NOMO-1 (cell line): ENCODE measurements around the gene MC5R.
A peak's percentile ranks its signal among the peaks of the same experiment; 100 is the strongest.

ENCODE experiments used
- DNase-seq, 2 experiments: peaks; one replicate each; lab custom pipeline; 2025; ENCODE audit not compliant: unreplicated experiment in 2 of 2; lab: John Stamatoyannopoulos, UW

MC5R gene

GRCh38 chr18:13823707-13824395 is at the start of gene MC5R:
TSS of gene MC5R (plus strand) at chr18:13824149. CDS start at chr18:13825766, 1,617 bp downstream.
- DNase-seq: peak; percentile 41 to 46

- DNase-seq: no peak
Observed at GRCh38 chr18:13775058-13775457, 48.9 kb upstream of the MC5R start.

- no peak for DNase-seq
Observed at GRCh38 chr18:13791181-13791580, 32.8 kb upstream of the MC5R start.

GRCh38 chr18:13793819-13794218 is 30.1 kb upstream of the MC5R start:
- no peak for DNase-seq

GRCh38 chr18:13796515-13796914 is 27.4 kb upstream of the MC5R start:
- DNase-seq: no peak

DNA sequence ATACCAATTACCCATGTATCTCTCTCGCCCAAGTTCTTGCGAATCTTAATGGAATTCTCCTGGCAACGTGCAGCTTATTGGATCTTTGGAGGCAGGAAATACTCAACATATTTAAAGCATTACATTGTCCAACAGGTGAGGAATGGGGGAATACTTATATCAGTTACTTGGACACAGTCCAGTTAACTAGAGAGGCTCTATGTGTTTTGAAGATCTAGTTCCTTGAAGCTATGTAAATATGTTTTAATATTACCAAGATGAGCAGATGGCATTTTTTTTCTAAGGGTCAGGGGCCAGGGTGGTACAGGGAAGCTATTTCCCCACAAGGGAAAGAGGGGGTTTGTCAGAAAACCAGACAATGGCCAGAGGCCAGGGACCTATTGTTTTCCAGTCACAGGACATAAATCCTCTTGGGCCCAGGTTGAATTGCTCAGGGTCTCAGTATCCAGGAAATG is 26.8 kb upstream of the MC5R start:
- DNase-seq: no peak

DNA sequence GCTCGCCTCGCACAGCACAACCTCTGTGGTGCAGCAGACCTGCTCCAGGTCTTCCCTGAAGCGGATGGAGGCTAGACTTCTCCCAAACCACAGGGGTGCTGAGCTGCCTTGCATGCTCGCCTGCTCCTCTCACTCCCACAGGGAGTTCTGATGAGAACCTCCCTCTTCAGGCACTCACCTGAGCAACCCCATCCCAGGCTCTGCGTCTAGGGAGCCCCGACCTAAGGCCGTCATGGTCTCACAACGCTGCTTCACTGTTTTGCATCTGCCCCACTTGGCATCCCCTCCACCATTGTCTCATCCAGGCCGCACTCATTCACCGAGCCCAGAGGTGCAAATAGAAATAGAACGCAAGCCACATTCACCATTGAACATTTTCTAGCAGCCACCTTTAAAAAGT is 24.6 kb upstream of the MC5R start:
- no peak for DNase-seq

DNA sequence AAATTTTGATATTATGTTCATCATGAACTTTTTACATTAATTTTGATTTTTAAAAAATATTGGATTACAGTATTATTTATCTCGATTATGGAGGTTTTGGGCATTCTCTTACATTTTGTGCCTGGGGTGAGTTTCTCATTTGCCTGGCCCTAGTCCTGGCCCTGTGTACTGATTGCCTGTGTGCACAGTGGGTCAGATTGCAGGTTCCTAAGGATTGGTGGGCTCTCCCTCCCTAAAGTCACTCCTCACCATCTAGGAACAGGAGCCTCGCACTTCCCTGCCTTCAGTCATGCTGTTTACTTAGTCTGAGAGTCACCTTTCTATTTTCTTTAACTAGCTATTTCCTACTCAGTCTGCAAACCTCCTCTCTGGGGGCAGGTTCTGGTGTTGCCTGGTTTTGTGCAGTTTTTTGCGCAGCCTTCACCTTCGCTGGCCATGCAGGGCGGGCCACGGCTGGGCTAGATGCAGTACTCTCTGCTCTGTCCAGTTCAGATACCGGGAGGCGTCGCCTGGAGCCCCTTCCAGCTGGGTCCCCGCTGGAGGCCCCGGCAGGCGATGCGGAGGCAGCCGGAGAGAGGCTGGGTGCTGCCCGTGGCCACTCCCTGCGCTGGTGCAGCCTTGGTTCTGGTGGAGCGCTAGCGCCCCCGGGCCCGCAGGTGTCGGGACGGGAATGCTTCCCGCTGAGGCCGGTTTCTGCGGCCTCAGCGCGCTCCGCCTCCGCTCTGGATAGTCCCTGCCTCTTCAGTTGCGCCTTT is 23.3 kb upstream of the MC5R start:
- peak in 1 of 2 experiments; percentile 3 for DNase-seq

- DNase-seq: no peak
Observed at GRCh38 chr18:13801260-13801601, 22.7 kb upstream of the MC5R start.

- DNase-seq: no peak
Observed at GRCh38 chr18:13804305-13804704, 19.6 kb upstream of the MC5R start.

DNA sequence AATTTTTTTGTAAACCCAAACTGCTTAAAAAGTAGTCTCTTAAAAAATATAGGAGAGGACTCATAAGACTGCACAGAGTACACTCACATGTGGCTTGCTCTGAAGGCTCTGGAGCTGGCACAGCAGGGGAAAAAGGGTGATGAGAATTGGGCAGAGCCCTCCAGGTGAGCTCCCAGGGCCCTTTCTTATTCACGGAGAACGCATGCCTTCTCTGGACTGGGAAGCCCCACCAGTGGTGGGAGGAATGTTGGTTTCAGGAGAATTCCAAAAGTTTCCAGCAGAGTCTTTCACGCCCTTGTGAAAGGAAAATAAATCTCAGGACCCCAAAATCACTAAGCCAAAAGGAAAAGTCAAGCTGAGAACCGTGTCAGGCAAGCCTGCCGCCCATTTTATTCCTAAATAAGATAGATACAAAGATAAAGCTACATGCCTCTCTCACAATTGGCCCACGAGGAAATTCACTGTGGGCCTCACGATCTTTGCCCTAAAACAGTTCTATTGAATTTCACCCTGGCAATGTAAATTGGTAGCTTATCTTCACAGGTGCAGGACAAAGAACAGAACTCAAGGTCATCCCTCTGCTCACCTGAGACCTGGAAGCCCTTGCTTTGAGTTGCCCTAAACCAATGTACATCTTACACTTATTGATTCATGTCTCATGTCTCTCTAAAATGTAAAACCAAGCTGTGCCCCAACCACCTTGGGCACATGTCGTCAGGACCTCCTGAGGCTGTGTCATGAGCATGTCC is 15.5 kb upstream of the MC5R start:
- DNase-seq: no peak

DNA sequence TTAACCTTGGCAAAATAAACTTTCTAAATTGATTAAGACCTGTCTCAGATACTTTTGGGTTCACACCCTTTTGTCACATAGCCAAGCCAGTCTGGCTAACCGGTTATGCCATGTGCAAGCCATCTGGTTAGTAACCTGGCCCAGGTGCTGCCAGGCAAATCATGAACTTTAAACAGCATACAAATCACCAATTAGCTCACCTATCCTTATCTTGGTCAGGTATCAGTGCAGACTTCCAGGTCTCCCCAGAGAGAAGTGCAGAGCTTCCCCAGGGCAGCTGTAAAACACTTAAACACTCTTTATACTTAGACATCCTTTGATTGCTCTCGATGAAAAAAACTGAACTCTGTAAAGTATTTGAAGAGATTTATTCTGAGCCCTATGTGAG is 14.9 kb upstream of the MC5R start:
- no peak for DNase-seq

DNA sequence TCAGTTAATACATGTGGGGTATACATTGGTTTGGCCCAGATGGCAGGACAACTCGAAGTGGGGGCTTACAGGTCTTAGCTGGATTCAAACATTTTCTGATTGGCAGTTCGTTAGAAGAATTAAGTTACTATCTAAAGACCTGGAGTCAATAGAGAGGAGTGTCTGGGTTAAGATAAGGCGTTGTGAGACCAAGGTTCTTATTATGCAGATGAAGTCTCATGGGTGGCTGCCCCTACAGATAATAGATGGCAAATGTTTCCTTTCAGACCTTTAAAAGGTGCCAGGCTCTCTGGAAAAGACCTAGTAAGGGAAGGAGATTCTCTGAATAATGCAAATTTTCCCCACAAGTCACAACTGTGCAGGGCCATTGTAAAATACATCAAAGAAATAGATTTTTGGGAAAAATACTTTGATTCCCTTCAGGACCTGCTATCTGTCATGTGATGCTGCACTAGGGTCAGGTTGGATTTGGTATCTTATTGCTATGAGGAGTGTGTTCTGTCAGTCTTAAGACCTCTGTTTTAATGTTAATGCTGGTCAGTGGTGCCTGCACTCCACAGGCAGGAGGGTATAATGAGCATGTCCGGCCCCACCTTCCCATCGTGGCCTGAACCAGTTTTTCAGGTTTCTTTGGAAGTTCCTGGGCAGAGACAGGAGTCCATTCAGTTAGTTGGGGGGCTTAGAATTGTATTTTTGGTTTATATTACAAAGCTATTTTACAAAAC is 14.3 kb upstream of the MC5R start:
- DNase-seq: no peak

DNA sequence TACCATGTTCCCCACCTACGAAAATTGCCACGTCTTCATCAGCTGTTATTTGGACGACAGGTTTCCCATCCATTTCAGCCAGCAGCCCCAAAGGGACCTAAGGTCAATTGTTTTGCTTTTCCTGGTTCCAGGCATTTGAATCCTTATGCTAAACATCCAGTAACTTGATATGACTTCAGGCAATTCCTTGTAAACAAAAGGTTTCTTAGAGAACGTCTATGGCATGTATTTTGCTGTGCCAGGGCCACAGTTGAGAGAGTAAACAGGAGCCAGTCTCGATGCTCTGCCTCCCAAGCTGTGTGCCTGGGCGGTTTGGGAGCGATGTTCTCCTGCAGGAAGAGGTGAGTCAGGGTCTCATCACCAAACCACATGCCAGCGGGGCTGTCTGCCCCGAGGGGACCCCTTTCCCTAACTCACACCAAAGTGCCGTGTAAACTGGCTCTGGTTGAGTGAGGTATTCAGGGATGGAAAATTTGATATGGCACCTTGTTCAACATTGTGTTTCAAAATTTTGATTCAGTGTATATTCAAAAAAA is 12.9 kb upstream of the MC5R start:
- no peak for DNase-seq

GRCh38 chr18:13811993-13812392 is 12.0 kb upstream of the MC5R start:
- DNase-seq: no peak

DNA sequence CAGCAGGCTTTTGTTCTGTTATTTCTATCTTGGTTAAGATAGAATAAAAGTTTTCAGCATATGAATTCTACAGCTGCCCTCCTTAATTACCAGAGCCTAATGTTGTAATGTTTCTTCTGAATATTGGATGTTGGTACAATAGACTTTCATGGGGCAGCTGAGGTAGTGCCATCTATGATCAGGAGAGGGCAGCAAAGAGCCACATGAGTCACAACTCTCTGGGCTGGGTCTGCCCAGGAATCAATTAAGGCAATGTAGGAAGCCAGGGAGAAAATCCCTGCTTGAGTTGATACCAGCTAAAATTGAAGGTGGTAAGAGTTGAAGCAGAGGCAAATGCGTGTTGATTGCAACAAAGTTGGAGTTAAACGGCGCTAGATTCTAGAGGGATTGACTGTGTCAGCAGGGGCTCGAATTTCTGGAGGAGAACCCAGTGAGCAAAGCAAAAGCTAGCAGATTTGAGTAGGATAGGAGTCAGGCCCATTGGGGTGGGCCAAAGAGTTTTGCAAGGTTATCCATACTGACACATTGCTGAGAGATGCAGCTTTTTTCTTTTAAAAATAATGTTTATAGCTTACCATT is 10.6 kb upstream of the MC5R start:
- peak in 1 of 2 experiments; percentile 31 for DNase-seq

GRCh38 chr18:13826209-13826608 is 2.3 kb downstream of the MC5R start:
- no peak for DNase-seq

DNA sequence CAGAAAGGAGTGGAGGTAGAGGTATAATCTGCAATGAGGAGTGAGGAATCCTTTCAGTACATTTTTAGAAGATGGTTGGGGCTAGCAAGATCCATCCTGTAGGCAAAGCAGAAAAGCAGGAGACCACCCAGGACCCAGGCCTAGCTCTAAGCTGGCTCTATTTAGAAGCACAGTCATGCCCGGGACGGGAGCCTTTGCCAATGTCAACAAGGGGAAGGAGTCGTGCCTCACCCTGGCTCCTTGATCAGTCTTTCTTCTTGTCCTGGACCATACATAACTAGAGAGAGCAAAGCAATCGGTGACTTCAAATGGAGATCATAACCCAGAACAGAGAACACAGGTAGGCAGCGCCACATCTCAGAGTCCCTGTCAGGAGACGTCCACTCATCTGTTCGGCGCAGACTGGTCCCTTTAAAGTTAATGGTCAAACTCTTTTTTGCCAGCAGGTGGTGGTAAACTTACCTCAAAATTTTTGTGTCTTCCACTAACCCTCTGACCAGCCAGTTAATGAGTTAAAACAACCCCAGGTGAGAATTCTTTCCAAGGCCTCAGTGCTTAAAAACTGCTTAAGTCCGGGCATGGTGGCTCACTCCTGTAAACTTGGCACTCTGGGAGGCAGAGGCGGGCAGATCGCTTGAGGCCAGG is 8.0 kb downstream of the MC5R start:
- no peak for DNase-seq

DNA sequence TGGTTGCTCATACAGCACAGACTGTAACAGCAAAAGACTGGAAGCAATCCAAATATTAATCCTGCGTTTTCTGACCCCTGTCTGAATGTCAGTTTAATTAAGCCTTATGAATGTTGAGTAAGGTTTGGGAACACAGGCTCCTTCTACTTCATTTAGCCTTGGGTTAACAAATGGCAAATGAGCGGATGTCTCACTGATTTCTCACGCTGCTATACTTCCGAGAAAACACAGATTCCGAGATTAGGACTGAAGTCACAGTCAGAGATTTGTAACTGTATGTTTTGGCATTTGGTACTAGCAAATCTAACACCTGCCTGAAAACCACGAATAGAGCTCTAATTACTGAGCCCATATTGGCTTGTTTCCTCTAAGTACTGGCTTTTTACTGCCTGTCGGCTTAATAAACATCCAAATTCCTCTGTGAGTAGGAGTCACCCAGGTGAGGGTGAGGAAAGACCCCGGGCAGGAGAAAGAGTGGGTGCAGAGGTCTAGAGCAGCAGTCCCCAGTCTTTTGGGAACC is 10.6 kb downstream of the MC5R start:
- no peak for DNase-seq

GRCh38 chr18:13835202-13835601 is 11.3 kb downstream of the MC5R start:
- DNase-seq: no peak
